ENCODE measurements around the gene WFIKKN2.

The WFIKKN2 gene

DNA sequence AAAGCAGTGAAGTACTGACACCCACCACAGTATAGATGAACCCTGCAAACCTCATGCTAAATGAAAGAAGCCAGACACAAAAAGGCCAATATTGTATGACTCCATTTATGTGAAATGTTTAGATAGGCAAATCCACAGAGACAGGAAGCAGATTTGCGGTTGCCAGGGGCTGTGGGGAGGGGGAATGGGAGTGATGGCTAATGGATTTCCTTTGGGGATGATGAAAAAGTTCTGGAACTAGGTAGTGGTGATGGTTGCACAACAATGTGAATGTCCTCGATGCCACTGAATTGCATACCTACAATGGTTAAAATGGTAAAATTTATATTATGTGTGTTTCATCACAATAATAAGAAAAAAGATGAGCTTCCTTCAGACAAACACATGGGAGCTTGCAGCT, 28.4 kb upstream of the WFIKKN2 start:
- TF ChIP-seq CTCF (IDR thresholded peaks at IDR 0.05; ENCODE audit: insufficient read depth, low read length, poor library complexity, severe bottlenecking) = no peak
- DNase-seq (ENCODE audit: extremely low read depth, insufficient read length) = no peak
- H3K4me3 ChIP-seq (replicated peaks; ENCODE audit: low read depth, low read length) = no peak overlapping the region
- H3K36me3 ChIP-seq (ENCODE audit: control insufficient read depth, insufficient read depth, low read length) = no peaks in the 10 kb centered on the region
- no peaks in the 10 kb centered on the region for H3K27me3 ChIP-seq (replicated peaks; ENCODE audit: control insufficient read depth, insufficient read depth, low read length)

DNA sequence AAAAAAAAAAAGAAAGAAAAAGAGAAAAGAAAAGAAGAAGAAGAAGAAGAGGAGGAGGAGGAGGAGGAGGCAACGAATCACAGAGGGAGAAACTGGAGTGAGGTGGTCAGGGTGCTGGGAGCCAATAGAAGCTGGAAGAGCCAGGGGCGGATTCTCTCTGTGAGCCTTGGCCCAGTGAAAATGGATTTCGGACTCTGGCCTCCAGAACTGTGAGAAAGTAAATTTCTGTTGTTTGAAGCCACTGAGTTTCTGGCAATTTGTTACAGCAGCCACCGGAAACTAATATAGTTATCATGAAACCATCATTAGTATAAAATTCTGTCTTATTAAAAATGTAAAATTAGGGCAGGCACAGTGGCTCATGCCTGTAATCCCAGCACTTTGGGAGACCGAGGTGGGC, 27.7 kb upstream of the WFIKKN2 start:
- H3K4me3 ChIP-seq (replicated peaks; ENCODE audit: low read depth, low read length) = no peak overlapping the region
- TF ChIP-seq CTCF (IDR thresholded peaks at IDR 0.05; ENCODE audit: insufficient read depth, low read length, poor library complexity, severe bottlenecking) = no peak
- no peak for DNase-seq (ENCODE audit: extremely low read depth, insufficient read length)

DNA sequence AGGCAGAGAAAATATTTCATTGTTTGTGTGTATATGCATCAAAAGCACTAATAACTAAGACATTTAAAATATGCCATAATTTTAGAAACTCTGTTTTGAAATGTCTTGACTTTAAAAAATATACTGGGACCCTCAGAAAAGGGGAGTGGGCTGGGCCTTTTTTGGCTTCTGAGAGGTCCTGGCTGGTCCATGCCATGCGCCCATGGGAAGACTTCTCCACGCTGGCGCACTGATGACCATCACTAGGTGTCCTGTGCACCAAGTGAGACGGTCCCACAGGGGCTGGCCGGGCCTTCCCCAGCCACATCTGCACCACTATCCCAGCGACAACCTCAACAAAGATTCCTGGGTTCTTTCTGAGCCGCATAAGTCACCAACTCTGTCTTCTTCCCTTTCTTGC, 27.0 kb upstream of the WFIKKN2 start:
- TF ChIP-seq CTCF (IDR thresholded peaks at IDR 0.05; ENCODE audit: insufficient read depth, low read length, poor library complexity, severe bottlenecking) = no peak
- H3K36me3 ChIP-seq (ENCODE audit: control insufficient read depth, insufficient read depth, low read length) = no peaks in the 10 kb centered on the region
- no peak overlapping the region for H3K4me3 ChIP-seq (replicated peaks; ENCODE audit: low read depth, low read length)
- H3K27me3 ChIP-seq (replicated peaks; ENCODE audit: control insufficient read depth, insufficient read depth, low read length) = 0 out of 2 replicates have a peak, but pooled peaks cover 1% of the 10 kb centered on the region
- no peak for DNase-seq (ENCODE audit: extremely low read depth, insufficient read length)

More for the DNA sequence above, 27.7 kb upstream of the WFIKKN2 start:
- no peaks in the 10 kb centered on the region for H3K36me3 ChIP-seq (ENCODE audit: control insufficient read depth, insufficient read depth, low read length)
- no peaks in the 10 kb centered on the region for H3K27me3 ChIP-seq (replicated peaks; ENCODE audit: control insufficient read depth, insufficient read depth, low read length)

DNA sequence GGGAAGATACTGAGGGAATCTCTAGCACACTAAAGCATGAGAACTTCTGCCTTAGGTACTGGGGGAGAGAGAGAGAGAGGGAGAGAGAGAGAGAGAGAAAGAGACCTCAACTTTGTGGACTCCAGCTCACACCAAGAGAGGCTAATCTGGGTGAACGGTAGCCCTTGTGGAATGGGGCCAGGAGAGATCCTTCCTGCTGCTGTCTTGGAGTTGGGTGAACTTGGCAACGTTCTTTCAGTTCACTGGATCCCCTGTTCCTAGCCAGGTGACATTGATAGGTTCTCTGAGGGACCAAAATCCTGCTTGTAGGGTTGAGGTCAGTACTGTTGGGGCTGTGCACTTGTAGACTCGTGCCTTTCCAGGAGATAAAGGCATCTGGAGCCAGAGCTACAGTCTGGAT, 26.5 kb upstream of the WFIKKN2 start:
- no peaks in the 10 kb centered on the region for H3K36me3 ChIP-seq (ENCODE audit: control insufficient read depth, insufficient read depth, low read length)
- no peak overlapping the region for H3K4me3 ChIP-seq (replicated peaks; ENCODE audit: low read depth, low read length)
- H3K27me3 ChIP-seq (replicated peaks; ENCODE audit: control insufficient read depth, insufficient read depth, low read length) = 0 out of 2 replicates have a peak, but pooled peaks cover 1% of the 10 kb centered on the region
- TF ChIP-seq CTCF (IDR thresholded peaks at IDR 0.05; ENCODE audit: insufficient read depth, low read length, poor library complexity, severe bottlenecking) = no peak
- DNase-seq (ENCODE audit: extremely low read depth, insufficient read length) = no peak

GRCh38 chr17:50813583-50813982, 21.8 kb upstream of the WFIKKN2 start:
- Histone ChIP-seq H3K4me3 (replicated peaks; ENCODE audit: low read depth, low read length) (no peak overlapping the region), H3K27me3 (replicated peaks; ENCODE audit: control insufficient read depth, insufficient read depth, low read length) (peaks cover 1% of the 10 kb centered on the region; the same call in 1 of the 2 replicates), H3K36me3 (ENCODE audit: control insufficient read depth, insufficient read depth, low read length) (no peaks in the 10 kb centered on the region)
- TF ChIP-seq CTCF (IDR thresholded peaks at IDR 0.05; ENCODE audit: insufficient read depth, low read length, poor library complexity, severe bottlenecking) = no peak
- DNase-seq (ENCODE audit: extremely low read depth, insufficient read length) = no peak

DNA sequence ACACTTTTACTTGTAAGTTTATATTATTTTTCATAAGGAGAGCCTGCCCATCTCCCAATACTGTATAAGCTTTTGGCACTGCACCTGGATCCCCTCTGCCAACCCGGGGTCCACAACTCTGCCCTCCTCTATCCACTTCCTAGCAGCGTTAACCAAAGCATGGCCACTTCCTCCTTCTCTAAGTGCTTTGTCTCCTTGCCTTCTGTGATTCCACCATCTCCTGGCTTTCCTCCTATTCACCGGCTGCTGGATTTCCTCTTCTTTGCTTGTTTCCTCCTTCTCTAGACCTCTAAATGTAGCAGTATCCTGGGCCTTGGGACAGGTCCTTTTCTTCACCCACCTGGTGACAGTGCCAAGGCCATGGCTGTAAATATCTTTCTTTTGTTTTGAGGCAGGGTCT, 20.0 kb upstream of the WFIKKN2 start:
- Histone ChIP-seq H3K4me3 (replicated peaks; ENCODE audit: low read depth, low read length) (no peak overlapping the region), H3K27me3 (replicated peaks; ENCODE audit: control insufficient read depth, insufficient read depth, low read length) (peaks cover 1% of the 10 kb centered on the region; the same call in 1 of the 2 replicates), H3K36me3 (ENCODE audit: control insufficient read depth, insufficient read depth, low read length) (no peaks in the 10 kb centered on the region)
- no peak for TF ChIP-seq CTCF (IDR thresholded peaks at IDR 0.05; ENCODE audit: insufficient read depth, low read length, poor library complexity, severe bottlenecking)
- no peak for DNase-seq (ENCODE audit: extremely low read depth, insufficient read length)
